HG03108 (cell line): ENCODE results near the gene MAMDC4.

Experiments used
- ATAC-seq: cut with Tn5 transposase; IDR thresholded peaks from one replicate; pipeline ENCODE4 v1.9.1; 2021; ENCODE audit warnings: moderate library complexity; ENCODE audit not compliant: unreplicated experiment

Gene MAMDC4

DNA sequence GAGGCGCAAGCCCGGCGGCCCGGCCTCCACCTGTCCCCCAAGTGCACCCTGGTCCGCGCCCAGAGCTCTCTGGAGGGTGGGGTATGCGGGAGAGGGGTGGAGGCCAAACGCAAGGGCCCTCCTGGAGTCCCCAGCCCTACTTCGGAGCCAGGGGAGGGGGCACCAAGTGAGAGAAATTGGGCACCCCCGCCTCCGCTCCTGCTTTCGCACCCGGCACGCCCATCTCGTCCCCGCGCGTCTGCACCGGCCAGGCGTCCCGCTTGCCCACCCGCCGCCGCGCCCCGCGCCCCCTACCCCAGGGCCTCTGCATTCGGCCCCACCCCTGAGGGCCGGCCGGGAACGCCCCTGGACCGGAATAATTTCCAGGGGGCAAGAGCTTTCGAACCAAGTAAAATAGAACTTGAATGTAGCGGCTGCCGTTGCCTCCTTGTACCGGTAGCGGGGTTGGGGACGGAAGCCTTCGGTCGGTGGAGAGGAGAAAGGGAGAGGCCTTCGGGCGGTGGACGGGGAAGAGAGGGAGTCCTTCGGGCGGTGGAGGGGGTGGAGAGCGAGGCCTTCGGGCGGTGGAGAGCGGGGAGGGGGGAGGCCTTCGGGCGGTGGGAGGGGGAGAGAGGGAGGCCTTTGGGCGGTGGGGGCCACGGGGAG, 3.6 kb upstream of the MAMDC4 start:
- no peak for ATAC-seq

- peak; percentile 76 for ATAC-seq
Measured at GRCh38 chr9:136849038-136849959, 2.8 kb upstream of the MAMDC4 start, which contains the start of gene PHPT1. Gene PHPT1, plus strand, starts transcription at chr9:136849409. Its CDS starts 22 bp downstream, at chr9:136849431.

DNA sequence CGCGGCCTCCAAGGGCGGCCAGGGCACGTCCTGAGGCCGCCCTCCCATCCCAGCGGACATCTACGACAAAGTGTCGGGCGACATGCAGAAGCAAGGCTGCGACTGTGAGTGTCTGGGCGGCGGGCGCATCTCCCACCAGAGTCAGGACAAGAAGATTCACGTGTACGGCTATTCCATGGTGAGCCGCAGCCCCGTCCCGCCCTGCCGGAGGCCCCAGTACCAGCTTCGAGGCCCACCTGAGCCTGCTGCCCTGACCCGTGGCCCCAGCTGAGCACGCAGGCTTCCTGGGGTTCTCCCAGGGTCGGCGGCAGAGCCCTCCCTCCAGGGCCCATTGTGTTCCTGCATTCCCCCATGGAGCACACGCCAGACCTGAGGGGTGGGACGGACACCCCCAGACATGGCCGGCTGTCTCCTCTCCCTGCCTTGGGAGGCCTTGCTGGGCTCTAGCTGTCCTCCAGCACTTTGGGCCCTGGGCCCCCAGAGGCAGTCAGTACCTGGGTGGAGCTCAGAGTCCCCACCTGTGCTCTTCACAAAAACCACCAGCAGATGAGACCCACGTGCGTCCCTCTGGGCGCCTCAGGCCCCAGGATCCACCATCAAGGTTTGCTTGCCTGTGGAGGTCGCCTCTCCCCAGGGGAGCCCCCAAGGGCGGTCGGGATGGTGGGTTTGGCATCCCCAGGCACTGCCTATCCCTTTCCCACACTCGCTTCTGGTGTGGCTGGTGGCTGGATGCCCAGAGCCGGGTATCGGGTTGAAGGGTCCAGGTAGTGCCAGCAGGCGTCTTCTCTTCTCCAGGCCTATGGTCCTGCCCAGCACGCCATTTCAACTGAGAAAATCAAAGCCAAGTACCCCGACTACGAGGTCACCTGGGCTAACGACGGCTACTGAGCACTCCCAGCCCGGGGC, 1.9 kb upstream of the MAMDC4 start:
- ATAC-seq: no peak

DNA sequence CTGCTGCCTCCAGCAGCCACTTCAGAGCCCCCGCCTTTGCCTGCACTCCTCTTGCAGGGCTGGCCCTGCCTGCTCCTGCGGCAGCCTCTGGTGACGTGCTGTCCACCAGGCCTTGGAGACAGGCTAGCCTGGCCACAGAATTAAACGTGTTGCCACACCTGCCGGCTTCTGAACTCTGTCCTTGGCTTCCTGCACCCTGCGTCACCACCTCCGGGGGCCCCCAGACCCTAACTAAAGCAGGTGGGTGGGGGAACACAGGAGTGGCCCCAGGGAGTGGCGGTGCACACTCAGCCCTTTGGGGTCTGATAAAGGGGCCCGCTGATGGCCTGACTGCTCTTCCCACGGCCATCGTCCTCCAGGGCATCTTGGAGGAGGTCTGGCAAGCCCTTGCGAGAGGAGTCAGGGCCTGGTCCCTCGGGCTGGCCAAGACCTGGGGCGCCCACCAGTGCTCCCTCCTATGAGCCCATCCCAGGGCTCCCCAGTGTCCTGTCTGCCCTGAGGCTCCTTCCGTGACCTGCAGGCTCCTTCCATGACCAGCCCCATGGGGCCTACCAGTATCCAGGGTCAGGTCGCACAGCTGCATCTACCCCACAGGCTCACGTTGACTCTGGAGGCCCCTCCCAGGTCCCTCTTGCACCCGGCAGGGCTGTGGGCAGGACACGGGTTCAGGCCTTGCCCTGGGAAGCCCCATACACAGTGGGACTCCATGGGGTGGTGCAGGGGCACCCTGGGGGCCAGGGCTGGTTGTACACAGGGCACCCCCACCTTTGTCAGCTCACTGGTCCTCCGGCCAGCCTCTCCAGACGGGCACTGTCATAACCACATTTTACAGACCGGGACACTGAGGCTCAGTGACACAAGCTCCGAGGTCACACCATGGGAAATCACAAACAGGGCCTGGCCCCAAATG, 1.0 kb upstream of the MAMDC4 start:
- no peak for ATAC-seq

DNA sequence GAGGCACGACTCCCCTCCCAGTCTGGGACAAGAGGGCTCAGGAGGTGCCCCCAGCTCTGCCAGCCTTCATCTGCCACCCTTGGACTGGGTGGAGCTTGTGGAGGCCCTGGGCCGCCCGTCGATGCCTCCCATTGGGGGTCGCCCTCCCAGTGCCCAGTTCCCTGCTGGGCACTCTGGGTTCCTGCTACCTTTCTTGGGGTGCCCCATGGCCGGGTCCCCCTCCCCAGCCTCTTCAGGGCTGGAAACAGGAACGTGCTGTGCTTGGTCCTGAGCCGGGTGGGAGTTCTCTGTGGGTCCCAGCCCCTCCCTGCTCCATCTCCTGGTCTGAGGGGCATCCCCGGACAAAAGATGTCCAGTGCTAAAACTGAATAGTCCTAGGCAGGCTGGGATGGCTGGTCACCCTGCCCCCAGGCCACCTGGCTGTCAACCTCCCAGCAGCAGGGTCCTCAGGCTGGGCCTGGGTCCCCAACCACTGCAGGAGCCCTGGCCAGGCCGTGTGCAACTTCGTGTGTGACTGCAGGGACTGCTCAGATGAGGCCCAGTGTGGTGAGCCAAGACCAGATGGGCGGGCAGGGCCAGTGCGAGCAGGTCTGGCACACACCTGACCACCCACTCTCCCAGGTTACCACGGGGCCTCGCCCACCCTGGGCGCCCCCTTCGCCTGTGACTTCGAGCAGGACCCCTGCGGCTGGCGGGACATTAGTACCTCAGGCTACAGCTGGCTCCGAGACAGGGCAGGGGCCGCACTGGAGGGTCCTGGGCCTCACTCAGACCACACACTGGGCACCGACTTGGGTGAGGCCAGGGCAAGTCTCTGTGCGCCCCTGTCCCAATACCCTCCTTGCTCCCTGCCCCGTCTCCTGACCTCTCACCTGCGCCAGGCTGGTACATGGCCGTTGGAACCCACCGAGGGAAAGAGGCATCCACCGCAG, 784 bp downstream of the MAMDC4 start:
- ATAC-seq: no peak

DNA sequence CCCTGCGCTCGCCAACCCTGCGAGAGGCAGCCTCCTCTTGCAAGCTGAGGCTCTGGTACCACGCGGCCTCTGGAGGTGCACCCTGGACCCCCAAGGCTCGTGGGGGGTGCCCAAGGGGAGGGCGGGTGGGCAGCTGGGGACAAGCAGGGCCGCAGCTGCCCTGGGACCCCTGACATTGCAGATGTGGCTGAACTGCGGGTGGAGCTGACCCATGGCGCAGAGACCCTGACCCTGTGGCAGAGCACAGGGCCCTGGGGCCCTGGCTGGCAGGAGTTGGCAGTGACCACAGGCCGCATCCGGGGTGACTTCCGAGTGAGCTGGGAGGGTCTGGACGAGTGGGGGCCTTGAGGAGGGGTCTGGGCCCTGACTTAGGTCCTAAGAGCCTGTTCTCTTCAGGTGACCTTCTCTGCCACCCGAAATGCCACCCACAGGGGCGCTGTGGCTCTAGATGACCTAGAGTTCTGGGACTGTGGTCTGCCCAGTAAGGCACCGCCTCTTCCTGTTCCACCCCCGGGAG, 1.5 kb downstream of the MAMDC4 start:
- ATAC-seq: no peak

DNA sequence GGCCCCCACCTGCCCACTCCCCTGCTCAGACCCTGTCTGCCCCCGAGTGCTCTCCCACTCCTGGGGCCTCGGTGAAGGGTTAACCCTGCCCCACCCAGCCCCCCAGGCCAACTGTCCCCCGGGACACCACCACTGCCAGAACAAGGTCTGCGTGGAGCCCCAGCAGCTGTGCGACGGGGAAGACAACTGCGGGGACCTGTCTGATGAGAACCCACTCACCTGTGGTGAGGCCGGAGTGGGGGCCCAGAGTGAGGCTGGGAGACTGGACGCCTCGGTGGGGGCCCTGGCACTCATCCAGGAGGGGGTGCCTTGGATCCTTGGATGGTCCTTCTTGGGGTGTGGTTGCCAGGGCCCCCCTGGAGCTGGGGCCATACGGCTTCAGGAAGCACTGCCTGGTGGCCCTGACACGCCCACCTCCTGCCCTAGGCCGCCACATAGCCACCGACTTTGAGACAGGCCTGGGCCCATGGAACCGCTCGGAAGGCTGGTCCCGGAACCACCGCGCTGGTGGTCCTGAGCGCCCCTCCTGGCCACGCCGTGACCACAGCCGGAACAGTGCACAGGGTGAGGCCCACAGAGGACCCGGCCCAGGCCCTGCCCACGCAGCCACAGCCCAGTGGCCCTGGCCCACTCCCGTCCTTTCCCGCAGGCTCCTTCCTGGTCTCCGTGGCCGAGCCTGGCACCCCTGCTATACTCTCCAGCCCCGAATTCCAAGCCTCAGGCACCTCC, 2.1 kb downstream of the MAMDC4 start:
- no peak for ATAC-seq

DNA sequence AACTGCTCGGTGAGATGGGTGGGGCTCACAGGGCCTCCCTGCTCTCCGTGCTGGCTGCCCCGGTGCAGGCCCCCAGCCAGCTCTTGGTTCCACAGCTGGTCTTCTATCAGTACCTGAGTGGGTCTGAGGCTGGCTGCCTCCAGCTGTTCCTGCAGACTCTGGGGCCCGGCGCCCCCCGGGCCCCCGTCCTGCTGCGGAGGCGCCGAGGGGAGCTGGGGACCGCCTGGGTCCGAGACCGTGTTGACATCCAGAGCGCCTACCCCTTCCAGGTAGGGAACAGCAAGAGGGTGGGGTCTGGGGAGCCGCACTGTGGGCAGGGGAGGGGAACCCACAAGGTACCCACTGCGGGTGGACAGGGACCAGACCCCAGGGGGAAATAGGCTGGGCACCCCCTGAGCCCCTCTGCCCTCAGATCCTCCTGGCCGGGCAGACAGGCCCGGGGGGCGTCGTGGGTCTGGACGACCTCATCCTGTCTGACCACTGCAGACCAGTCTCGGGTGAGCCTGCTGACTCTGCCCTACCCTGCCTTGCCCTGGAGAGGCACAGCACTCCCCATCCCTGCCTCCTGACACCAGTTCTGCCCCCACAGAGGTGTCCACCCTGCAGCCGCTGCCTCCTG, 2.8 kb downstream of the MAMDC4 start:
- ATAC-seq: no peak

DNA sequence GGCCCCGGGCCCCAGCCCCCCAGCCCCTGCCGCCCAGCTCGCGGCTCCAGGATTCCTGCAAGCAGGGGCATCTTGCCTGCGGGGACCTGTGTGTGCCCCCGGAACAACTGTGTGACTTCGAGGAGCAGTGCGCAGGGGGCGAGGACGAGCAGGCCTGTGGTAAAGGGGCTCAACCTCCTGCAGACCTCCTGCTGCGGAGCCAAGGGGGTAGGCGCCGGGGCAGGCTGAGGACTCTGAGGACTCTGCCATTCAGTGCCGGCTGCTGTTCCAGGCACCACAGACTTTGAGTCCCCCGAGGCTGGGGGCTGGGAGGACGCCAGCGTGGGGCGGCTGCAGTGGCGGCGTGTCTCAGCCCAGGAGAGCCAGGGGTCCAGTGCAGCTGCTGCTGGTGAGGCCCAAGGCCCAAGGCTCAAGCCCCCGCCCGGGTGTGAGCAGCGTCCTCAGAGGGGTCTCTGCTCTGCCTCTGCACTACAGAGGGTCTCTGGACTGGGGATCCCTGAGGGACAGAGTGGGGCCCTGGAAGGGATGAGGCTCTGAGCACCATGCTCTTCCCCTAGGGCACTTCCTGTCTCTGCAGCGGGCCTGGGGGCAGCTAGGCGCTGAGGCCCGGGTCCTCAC, 3.4 kb downstream of the MAMDC4 start:
- no peak for ATAC-seq

DNA sequence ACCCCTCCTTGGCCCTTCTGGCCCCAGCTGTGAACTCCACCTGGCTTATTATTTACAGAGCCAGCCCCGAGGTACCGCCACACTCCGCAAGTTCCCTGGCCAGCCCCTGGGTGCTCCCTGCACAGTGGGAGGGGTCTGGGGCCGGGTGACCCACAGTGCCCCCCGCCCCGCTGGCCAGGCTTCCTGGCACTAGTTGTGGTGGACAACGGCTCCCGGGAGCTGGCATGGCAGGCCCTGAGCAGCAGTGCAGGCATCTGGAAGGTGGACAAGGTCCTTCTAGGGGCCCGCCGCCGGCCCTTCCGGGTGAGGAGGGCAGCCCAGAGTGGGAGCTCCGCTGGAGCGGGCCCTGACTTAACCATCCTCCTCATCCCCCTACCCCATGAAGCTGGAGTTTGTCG, 3.9 kb downstream of the MAMDC4 start:
- no peak for ATAC-seq

- no peak for ATAC-seq
Measured at GRCh38 chr9:136856541-136857141, 4.5 kb downstream of the MAMDC4 start.

GRCh38 chr9:136857166-136857565, 5.0 kb downstream of the MAMDC4 start:
- ATAC-seq: no peak

DNA sequence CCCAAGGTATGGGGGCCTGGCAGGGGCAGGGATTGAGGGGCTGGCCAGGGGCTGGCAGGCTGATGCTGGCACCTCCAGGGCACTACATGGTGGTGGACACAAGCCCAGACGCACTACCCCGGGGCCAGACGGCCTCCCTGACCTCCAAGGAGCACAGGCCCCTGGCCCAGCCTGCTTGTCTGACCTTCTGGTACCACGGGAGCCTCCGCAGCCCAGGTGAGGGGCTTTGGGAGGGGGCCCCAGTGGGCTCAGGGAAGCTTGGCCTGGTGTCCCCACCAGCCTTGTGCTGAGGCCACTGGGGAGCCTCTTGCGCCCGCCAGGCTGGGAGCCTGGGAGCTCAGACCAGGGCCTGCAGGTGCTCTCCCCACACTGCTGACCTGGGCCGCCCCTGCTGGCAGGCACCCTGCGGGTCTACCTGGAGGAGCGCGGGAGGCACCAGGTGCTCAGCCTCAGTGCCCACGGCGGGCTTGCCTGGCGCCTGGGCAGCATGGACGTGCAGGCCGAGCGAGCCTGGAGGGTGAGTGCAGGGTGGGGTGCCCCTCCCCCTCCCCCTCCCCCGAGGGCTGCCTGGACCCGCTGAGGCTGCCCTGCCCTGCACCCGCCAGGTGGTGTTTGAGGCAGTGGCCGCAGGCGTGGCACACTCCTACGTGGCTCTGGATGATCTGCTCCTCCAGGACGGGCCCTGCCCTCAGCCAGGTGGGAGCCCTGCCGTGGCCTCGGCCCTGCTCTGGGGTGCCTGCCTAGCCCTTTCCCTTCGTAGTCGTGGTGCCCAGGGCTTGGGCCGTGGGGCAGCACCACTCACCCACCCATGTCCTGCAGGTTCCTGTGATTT, 5.7 kb downstream of the MAMDC4 start:
- no peak for ATAC-seq

GRCh38 chr9:136858452-136858843, 6.3 kb downstream of the MAMDC4 start:
- no peak for ATAC-seq

DNA sequence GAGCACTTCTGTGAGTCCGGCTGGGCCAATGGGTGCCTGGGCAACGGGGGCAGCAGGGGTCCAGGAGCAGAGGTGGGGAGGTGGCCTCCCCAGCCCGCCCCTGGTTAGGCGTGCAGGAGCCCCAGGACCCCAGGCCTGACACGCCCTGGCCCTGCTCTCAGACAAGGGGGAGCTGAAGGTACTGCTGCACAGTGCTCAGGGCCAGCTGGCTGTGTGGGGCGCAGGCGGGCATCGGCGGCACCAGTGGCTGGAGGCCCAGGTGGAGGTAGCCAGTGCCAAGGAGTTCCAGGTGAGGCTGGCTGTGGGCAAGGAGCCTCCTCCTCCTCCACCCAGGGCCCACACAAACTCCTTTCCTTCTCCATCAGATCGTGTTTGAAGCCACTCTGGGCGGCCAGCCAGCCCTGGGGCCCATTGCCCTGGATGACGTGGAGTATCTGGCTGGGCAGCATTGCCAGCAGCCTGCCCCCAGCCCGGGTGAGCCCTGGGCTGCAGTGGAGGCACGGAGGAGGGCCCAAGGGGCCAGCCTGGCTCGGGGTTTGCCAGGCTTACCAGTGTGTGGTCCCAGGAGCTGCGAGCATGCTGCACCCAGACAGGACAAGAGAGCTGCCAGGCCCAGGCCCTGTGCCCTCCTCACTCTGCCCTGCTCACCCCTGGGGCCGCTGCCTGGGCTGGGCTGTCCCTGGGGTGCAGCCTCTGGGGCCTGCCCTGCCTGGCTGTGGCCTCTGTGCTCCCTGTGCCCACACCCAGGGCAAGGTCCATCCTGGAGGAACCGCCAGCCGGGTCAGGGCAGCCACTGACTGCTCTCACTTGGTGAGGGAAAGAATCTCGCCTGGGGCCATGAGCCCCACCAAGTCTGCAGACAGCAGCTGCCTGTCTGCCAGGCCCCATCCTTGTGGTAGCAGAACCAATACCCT, 7.0 kb downstream of the MAMDC4 start:
- no peak for ATAC-seq
